ENCODE measurements around the gene KIR2DL1. TPM values are rescaled to one million over a fixed set of nuclear protein-coding genes. Genes with fewer than 3 reads are reported as not detected.
"Not testable (repeated sequence)": the region's sequence is repeated elsewhere in the genome, so short reads cannot be mapped to it uniquely, and the experiment has no call there.

Gene KIR2DL1
- polyA plus RNA-seq (ENCODE audit: insufficient read length in 4 of 4): under 1 TPM in 1 of 4 donors, not detected in 3; 0.11 TPM

DNA sequence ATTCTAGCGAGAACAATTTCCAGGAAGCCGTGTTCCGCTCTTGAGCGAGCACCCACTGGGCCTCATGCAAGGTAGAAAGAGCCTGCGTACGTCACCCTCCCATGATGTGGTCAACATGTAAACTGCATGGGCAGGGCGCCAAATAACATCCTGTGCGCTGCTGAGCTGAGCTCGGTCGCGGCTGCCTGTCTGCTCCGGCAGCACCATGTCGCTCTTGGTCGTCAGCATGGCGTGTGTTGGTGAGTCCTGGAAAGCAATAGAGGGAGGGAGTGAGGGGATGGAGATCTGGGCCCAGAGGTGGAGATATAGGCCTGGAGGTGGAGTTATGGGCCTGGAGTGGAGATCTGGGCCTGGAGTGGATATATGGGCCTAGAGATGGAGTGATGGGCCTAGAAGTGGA lies at the start of gene KIR2DL1:
KIR2DL1 (plus strand) TSS at position 148 of the 400 bp plus-strand sequence; CDS start at position 206, 58 bp downstream.
- not testable (repeated sequence) for DNase-seq (ENCODE audit: low read depth in 4 of 4, low spot score in 3 of 4)

DNA sequence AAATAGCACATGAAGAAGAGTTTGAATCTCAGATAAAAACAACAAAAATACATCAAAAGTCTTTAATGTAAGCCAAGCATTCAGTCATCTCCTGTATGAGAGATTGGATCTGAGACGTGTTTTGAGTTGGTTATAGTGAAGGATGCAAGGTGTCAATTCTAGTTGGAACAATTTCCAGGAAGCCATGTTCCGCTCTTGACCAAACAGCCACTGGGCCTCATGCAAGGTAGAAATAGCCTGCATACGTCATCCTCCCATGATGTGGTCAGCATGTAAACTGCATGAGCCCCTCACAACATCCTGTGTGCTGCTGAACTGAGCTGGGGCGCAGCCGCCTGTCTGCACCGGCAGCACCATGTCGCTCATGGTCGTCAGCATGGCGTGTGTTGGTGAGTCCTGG lies 45.5 kb upstream of the KIR2DL1 start, which contains the start of gene KIR3DL3:
KIR3DL3 (plus strand) TSS at position 301 of the 400 bp plus-strand sequence; CDS start at position 356, 55 bp downstream.
- no peak for DNase-seq (ENCODE audit: low read depth in 4 of 4, low spot score in 3 of 4)

DNA sequence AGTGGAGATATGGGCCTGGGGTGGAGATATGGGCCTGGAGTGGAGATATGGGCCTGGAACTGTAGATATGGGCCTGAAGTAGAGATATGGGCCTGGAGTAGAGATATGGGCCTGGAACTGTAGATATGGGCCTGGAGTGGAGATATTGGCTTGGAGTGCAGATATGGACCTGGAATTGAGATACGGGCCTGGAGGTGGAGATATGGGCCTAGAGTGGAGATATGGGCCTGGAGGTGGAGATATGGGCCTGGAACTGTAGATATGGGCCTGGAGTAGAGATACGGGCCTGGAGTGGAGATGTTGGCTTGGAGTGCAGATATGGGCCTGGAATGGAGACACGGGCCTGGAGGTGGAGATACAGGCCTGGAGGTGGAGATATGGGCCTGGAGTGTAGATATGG lies 44.9 kb upstream of the KIR2DL1 start:
- DNase-seq (ENCODE audit: low read depth in 4 of 4, low spot score in 3 of 4): no peak

DNA sequence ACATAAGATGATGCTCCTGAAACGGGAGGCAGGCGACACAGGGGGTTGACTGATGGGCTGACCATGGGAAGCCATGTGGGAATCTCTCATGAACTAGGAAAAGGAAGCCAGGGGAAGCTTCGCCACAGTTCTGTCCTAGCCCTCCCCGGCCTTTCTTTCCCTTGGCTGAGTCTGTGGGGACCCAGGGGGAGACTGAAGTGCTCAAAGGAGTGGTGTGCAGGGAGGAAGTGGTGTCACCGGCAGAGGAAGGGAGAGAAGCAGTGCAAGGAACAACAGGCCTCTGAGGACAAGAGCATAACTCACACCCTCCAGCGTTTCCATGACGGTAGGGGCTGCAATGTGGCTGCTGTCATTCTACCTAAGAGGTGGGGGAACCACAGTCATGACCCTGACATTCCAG lies 44.3 kb upstream of the KIR2DL1 start:
- no peak for DNase-seq (ENCODE audit: low read depth in 4 of 4, low spot score in 3 of 4)

DNA sequence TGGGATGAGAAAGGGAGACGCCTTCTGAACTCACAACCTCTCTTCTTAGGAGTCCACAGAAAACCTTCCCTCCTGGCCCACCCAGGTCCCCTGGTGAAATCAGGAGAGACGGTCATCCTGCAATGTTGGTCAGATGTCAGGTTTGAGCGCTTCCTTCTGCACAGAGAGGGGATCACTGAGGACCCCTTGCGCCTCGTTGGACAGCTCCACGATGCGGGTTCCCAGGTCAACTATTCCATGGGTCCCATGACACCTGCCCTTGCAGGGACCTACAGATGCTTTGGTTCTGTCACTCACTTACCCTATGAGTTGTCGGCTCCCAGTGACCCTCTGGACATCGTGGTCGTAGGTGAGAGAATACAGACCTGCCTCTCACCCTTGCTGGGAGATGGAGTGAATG lies 42.0 kb upstream of the KIR2DL1 start:
- no peak for DNase-seq (ENCODE audit: low read depth in 4 of 4, low spot score in 3 of 4)

DNA sequence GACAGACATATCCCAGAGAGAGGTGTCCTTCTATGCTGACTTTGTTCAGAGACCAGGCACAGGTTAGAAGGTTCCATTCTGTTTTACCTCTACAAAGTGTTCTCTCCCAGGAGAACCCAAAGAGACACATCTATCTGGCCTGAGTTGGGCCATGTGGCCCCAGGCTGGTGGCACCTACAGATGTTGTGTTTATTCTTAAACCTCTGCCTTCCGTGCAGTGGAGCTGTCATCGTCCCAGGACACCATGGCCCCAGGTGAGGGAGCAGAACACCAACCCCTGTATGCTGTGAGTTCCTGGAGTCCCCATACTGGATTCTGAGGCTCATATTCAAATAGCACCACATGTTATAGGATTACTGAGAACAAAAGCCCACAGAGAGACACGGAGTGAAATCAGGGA lies 41.4 kb upstream of the KIR2DL1 start:
- DNase-seq (ENCODE audit: low read depth in 4 of 4, low spot score in 3 of 4): no peak

DNA sequence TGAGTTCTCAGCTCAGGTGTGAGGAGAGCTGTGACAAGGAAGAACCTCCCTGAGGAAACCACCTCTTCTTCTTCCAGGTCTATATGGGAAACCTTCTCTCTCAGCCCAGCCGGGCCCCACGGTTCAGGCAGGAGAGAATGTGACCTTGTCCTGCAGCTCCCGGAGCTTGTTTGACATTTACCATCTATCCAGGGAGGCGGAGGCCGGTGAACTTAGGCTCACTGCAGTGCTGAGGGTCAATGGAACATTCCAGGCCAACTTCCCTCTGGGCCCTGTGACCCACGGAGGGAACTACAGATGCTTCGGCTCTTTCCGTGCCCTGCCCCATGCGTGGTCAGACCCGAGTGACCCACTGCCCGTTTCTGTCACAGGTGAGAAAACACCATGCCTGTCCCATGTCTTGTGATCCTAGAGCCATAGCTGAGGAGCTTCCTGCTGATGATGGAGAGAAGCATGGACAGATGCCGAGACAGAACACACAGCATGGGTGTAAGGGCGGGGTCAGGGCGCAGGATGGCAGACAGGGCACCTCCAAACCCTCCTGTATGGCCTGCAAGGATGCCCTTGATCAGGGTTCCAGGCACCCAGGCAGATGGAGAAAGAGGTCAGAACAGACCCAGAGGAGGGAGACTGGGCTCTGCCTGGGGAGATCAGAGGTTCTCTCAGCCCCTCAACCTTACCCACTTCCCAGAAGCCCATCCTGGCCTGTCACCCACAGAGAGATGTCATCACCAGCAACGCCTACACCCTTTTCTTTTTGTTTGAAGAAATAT lies 40.0 kb upstream of the KIR2DL1 start:
- no peak for DNase-seq (ENCODE audit: low read depth in 4 of 4, low spot score in 3 of 4)

DNA sequence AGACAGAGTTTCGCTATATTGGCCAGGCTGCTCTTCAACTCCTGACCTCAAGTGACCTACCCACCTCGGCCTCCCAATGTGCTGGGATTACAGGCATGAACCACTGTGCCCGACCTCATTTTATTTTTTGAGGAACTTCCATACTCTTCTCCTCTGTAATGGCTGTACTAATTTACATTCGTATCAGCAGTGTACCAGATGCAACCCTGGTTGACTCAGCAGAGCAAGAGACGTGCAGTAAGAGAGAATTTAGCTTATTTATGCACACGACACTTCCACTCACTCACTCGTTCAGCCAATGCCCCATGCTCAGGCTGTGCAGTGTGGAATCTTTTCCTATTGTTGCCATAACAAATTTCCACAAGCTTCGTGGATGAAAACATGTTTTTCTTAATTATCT lies 38.4 kb upstream of the KIR2DL1 start:
- DNase-seq (ENCODE audit: low read depth in 4 of 4, low spot score in 3 of 4): no peak

DNA sequence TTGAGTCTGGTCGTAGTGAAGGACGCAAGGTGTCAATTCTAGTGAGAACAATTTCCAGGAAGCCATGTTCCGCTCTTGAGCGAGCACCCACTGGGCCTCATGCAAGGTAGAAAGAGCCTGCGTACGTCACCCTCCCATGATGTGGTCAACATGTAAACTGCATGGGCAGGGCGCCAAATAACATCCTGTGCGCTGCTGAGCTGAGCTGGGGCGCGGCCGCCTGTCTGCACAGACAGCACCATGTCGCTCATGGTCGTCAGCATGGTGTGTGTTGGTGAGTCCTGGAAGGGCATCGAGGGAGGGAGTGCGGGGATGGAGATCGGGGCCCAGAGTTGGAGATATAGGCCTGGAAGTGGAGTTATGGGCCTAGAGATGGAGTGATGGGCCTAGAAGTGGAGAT lies 31.3 kb upstream of the KIR2DL1 start, which contains the start of gene KIR2DL3:
KIR2DL3 (plus strand) TSS at position 208 of the 400 bp plus-strand sequence; CDS start at position 241, 33 bp downstream.
- DNase-seq (ENCODE audit: low read depth in 4 of 4, low spot score in 3 of 4): not testable (repeated sequence)

DNA sequence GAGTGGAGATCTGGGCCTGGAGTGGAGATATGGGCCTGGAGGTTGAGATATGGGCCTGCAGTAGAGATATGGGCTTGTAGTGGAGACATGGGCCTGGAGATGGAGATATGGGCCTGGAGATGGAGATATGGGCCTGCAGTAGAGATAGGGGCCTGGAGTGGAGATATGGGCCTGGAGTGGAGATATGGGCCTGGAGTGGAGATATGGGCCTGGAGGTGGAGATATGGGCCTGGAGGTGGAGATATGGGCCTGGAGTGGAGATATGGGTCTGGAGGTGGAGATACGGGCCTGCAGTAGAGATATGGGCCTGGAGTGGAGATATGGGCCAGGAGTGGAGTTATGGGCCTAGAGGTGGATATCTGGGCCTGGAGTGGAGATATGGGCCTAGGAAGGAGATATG lies 30.9 kb upstream of the KIR2DL1 start:
- DNase-seq (ENCODE audit: low read depth in 4 of 4, low spot score in 3 of 4): no peak

DNA sequence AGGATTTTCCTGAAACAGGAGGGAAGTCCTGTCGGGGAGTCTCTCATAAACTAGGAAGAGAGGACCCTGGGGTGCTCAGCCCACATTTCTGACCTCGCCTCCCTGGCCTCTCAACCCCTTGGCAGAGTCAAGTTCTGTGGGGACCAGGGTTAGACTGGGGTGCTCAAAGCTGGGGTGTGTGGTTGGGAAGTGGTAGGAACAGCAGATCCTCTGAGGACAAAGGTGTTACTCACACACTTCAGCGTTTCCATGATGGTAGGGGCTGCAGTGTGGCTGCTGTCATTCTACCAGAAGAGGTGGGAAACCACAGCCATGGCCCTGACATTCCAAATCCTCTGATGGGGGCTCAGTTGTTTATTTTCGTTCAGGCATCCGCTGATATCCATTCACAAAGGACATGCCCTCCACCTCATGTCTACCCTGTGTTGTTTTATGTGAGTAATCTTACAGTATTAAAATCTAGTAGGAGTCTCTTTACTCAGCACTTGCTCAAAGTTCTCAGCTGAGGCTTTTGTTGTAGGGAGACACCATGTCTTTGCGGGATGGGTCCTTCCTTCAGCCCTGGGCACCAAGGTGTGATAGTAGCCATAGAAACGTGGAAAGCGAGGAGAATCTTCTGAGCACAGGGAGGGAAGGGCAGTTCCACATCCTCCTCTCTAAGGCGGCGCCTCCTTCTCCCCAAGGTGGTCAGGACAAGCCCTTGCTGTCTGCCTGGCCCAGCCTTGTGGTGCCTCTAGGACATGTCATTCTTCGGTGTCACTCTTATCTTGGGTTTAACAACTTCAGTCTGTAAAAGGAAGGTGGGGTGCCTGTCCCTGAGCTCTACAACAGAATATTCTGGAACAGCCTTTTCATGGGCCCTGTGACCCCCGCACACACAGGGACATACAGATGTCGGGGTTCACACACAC lies 29.8 kb upstream of the KIR2DL1 start:
- no peak for DNase-seq (ENCODE audit: low read depth in 4 of 4, low spot score in 3 of 4)

DNA sequence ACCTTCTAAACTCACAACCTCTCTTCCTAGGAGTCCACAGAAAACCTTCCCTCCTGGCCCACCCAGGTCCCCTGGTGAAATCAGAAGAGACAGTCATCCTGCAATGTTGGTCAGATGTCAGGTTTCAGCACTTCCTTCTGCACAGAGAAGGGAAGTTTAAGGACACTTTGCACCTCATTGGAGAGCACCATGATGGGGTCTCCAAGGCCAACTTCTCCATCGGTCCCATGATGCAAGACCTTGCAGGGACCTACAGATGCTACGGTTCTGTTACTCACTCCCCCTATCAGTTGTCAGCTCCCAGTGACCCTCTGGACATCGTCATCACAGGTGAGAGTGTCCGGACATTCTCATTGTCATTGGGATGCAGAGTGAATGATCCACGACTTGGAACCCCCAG lies 27.6 kb upstream of the KIR2DL1 start:
- DNase-seq (ENCODE audit: low read depth in 4 of 4, low spot score in 3 of 4): not testable (repeated sequence)

DNA sequence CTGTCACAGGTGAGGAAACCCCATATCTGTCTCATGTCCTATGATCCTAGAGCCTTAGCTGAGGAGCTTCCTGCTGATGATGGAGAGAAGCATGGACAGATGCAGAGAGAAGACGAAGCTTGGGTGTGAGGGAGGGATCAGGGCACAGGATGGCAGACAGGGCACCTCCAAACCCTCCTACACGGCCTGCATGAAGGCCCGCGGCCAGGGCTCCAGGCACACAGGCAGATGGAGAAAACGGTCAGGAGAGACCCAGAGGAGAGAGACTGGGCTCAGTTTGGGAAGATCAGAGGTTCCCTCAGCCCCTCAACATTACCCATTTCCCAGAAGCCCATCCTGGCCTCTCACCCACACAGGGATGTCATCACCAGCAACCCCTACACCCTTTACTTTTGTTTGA lies 25.5 kb upstream of the KIR2DL1 start:
- DNase-seq (ENCODE audit: low read depth in 4 of 4, low spot score in 3 of 4): not testable (repeated sequence)

DNA sequence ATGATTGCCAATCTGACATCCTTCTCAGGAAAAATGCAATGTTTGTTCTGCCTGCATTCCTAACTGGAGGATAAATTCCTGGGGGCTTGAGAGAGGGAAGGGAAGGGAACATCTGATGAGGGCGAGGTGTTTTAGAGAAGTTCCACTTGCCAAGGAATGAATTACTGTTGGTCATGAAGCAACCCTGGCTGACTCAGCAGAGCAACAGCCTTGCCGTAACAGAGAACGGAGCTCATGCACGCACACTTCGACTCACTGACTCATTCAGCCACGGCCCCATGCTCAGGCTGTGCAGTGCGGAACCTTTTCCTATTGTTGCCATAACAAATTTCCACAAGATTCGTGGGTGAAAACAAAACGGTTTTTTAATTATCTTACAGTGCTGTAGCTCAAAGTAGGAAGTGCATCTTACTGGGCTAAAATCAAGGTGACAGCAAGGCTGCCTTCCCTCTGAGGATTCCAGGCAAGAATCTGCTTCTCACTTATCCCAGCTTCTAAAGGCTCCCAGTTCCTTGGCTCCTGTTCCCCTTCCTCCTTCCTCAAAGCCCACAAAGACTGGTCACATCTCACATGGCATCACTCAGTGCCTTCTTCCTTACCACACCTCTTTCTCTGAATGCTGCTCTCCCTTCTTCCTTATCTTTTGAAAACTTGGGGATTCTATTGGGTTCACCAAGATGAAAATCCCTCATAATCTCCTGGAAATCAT lies 21.8 kb upstream of the KIR2DL1 start:
- DNase-seq (ENCODE audit: low read depth in 4 of 4, low spot score in 3 of 4): not testable (repeated sequence)

DNA sequence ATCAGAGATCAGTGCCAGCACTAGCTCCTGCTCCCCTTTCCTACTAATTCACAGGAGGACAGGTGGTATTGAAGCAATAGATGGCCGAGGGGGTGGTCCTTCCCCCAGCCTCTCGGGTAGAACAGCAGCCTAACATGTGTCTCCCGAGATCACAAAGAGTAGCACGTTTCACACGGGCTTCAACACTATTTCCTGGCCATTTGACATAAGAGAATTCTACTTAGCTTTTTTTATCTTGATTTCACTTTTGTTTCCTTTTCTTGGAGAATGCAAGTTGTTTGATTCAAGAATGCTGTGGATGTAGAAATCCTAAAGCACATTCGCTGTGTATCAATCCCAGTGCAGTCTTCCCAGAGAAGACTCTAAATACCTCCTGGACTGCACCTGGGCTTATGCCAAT lies 19.3 kb upstream of the KIR2DL1 start:
- DNase-seq (ENCODE audit: low read depth in 4 of 4, low spot score in 3 of 4): not testable (repeated sequence)

DNA sequence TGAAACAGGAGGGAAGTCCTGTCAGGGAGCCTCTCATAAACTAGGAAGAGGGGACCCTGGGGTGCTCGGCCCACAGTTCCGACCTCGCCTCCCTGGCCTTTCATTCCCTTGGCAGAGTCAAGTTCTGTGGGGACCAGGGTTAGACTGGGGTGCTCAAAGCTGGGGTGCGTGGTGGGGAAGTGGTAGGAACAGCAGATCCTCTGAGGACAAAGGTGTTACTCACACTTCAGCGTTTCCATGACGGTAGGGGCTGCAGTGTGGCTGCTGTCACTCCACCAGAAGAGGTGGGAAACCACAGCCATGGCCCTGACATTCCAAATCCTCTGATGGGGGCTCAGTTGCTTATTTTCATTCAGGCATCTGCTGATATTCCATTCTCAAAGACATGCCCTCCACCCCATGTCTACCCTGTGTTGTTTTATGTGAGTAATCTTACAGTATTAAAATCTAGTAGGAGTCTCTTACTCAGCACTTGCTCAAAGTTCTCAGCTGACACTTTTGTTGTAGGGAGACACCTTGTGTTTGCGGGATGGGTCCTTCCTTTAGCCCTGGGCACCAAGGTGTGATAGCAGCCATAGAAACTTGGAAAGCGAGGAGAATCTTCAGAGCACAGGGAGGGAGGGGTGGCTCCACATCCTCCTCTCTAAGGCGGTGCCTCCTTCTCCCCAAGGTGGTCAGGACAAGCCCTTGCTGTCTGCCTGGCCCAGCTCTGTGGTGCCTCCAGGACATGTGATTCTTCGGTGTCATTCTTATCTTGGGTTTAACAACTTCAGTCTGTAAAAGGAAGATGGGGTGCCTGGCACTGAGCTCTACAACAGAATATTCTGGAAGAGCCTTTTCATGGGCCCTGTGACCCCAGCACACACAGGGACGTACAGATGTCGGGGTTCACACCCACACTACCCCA lies 13.1 kb upstream of the KIR2DL1 start:
- not testable (repeated sequence) for DNase-seq (ENCODE audit: low read depth in 4 of 4, low spot score in 3 of 4)

DNA sequence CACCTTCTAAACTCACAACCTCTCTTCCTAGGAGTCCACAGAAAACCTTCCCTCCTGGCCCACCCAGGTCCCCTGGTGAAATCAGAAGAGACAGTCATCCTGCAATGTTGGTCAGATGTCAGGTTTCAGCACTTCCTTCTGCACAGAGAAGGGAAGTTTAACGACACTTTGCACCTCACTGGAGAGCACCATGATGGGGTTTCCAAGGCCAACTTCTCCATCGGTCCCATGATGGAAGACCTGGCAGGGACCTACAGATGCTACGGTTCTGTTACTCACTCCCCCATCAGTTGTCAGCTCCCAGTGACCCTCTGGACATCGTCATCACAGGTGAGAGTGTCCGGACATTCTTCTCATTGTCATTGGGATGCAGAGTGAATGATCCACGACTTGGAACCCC lies 11.0 kb upstream of the KIR2DL1 start:
- DNase-seq (ENCODE audit: low read depth in 4 of 4, low spot score in 3 of 4): not testable (repeated sequence)

DNA sequence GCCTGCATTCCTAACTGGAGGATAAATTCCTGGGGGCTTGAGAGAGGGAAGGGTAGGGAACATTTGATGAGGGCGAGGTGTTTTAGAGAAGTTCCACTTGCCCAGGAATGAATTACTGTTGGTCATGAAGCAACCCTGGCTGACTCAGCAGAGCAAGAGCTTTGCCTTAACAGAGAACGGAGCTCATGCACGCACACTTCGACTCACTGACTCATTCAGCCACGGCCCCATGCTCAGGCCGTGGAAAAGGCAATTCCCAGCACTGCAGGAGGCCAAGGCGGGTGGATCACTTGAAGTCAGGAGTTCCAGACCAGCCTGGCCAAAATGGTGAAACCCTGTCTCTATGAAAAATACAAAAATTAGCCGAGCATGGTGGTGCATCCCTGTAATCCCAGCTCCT lies 5.4 kb upstream of the KIR2DL1 start:
- DNase-seq (ENCODE audit: low read depth in 4 of 4, low spot score in 3 of 4): not testable (repeated sequence)

DNA sequence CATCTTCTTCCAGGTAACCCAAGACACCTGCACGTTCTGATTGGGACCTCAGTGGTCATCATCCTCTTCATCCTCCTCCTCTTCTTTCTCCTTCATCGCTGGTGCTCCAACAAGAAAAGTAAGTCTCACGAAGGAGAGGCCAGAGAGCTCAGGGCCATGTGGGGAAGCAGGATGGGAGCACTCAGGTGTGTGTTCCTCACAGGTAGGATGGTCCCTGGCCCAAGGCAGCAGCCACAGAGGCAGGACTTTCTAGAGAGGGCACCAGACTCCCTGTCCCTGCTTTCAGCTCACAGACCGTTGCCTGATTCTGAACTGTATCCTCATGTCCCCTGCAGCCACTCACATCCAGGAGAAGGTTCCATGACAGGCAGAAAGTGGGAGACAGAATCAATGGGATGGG lies 3.1 kb upstream of the KIR2DL1 start:
- DNase-seq (ENCODE audit: low read depth in 4 of 4, low spot score in 3 of 4): not testable (repeated sequence)

DNA sequence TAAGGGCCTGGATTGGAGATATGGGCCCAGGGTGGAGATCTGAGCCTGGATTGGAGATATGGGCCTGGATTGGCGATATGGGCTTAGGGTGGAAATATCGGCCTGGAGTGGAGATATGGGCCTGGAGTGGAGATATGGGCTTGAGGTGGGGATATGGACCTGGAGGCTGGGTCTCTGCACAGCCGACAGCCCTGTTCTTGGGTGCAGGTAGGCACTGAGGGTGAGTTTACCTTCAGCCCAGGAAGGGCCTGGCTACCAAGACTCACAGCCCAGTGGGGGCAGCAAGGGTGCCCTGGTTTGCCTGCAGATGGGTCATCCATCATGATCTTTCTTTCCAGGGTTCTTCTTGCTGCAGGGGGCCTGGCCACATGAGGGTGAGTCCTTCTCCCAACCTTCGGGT lies 918 bp downstream of the KIR2DL1 start:
- DNase-seq (ENCODE audit: low read depth in 4 of 4, low spot score in 3 of 4): not testable (repeated sequence)
